ENCODE measurements around the gene GJA8. TPM values are rescaled to one million over a fixed set of nuclear protein-coding genes. Genes with fewer than 3 reads are reported as not detected.
"Not testable (repeated sequence)": the region's sequence is repeated elsewhere in the genome, so short reads cannot be mapped to it uniquely, and the experiment has no call there.

Gene GJA8
- total RNA-seq, 1 donor from 2014 or later: not detected

GRCh38 chr1:147927689-147928088 lies 25.1 kb downstream of the GJA8 start:
- DNase-seq (ENCODE audit: low spot score): not testable (repeated sequence)

DNA sequence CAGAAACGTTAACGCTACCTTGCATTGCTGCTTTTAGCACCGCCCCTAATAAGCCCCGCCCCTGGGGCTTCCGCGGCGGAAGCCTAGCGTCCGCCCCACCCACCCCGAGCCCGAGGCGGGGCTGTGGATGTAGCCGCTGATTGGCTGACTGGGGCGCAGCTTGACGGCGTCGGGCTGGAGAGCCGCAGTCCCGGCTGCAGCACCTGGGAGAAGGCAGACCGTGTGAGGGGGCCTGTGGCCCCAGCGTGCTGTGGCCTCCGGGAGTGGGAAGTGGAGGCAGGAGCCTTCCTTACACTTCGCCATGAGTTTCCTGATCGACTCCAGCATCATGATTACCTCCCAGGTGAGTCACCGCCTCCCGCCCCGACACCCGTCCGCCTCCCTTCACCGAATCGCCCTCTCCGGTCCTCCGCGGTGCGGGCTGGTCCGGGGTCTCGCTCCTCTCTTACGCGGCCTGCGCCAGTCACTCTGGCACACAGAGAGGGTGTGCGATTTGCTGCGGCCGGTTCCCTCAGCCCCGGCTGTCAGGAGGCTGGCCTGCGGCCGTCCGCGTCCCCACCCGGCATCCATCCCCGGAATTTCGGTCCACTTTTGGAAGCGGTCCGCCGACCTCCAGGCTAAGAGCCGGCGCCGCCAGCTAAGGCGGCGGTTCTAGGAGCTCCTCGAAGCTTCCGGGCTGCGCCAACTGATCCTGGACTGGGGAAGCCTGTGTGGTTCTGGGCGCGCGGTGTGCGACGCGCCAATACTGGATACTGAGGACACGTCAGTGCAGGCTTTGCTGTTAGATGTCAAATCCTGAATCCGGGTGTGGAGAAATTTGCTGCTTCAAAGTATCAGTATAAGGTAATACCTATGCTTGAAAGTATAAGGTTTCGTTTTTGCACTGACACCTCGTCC lies 25.9 kb downstream of the GJA8 start, which contains the start of gene GPR89B:
Gene GPR89B, plus strand, starts transcription at position 185 of the 897 bp plus-strand sequence. Its CDS starts 117 bp downstream, at position 302.
- peak; percentile 92 for DNase-seq (ENCODE audit: low spot score)

DNA sequence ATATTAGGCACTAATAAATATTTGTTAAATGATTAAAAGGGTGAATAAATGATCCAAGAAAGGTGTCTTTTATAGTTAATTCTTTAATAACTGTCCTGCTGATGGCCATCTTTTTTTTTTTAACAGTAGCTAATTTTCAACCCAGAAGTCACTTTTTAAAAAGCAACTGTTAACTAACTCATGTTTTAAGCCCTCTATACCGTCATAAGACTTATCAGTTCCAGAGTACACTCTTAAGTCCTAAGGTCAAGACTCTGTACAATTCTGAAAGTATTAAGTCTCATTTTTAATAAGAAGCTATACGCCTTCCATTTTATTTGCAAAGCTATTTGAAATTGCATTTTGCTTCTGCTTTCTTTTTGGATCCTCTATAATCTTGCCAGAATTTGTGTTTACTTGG lies 28.5 kb downstream of the GJA8 start:
- DNase-seq (ENCODE audit: low spot score): not testable (repeated sequence)

DNA sequence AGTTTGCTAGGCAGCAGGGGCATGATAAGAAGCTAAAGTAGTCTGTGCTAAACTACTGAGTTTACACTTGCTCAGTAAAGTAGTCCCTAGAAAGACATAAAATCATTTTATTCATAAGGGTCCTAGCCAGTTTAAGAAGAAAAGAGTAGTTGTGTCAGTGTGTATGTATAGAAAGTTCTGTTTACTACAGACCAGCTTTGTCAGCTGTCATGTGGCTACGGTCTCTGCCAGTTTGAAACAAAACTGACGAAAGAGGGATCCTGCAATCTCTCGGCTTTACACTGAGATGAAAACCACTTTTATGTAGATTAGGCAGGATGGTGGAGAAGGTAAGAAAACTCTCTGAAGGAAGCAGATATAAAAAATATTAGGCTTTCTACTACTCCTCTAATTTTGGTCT lies 32.7 kb downstream of the GJA8 start:
- not testable (repeated sequence) for DNase-seq (ENCODE audit: low spot score)

DNA sequence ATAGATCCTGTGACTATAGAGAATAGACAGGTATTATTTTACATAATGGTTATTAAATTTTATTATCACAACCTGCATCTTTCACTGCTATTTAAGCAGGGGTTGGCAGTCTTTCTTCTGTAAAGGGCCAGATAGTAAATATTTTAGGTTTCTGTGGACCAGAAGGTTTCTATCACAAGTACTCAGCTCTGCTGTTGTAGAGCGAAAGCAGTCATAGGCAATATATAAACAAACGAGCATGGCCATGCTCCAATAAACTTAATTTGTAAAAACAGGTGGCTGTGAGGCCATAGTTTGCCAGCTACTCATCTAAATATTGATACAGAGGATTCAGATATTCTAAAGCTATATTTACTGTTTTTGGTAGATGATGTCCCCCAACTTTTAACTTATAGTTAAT lies 37.9 kb downstream of the GJA8 start:
- not testable (repeated sequence) for DNase-seq (ENCODE audit: low spot score)

DNA sequence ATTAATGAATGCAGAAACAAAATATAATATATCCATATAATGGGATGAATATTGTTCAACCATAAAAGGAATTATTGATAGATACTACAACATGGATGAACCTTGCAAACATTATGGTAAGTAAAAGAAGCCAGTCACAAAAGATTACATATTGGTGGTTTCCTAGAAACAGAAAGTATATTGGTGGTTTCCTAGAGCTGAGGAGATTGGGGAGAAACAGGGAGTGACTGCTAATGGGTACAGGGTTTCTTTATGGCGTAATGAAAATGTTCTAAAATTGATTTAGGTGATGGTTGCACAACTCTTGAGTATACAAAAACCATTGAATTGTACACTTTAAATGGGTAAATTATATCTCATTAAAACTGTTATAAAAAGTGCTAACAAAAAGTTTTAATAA lies 40.0 kb downstream of the GJA8 start:
- DNase-seq (ENCODE audit: low spot score): not testable (repeated sequence)

- not testable (repeated sequence) for DNase-seq (ENCODE audit: low spot score)
Observed at GRCh38 chr1:147949517-147949916, 46.9 kb downstream of the GJA8 start.

Other genes starting within 250 kb of the GJA8 start
- gene ACP6, start 232.3 kb upstream of the GJA8 start, total RNA-seq: 64.9 TPM
- 5.0 TPM for gene GJA5, start 142.2 kb upstream of the GJA8 start, total RNA-seq
- 13.0 TPM for gene GPR89B, start 25.6 kb downstream of the GJA8 start, total RNA-seq
- 23.4 TPM for gene NBPF11, start 249.5 kb downstream of the GJA8 start, total RNA-seq

Measured in ureter (tissue), 1 donor.